Endothelial cell of umbilical vein (primary cell): ENCODE data around the gene CLDN22.

ENCODE experiments used
- CTCF ChIP-seq, 2 donors: IDR thresholded peaks; 1 replicate in 1 of 2; 2 replicates in 1 of 2; pipeline ENCODE4 v1.5.1; 2011; ENCODE audit warnings: low read length in 2 of 2, mild to moderate bottlenecking in 2 of 2, moderate library complexity in 2 of 2, control low read depth in 1 of 2, inconsistent platforms in 1 of 2, low read depth in 1 of 2; ENCODE audit not compliant: insufficient read depth in 1 of 2; ENCODE audit errors: extremely low read depth in 1 of 2
- EZH2 ChIP-seq: IDR thresholded peaks from 2 replicates; pipeline ENCODE4 v1.6.1; 2012; ENCODE audit warnings: borderline replicate concordance, low read depth, mild to moderate bottlenecking, moderate library complexity, low read length, inconsistent platforms; ENCODE audit not compliant: severe bottlenecking

- TF ChIP-seq CTCF (IDR thresholded peaks at IDR 0.05; ENCODE audit: extremely low read depth in 1 of 2, insufficient read depth in 1 of 2, low read depth in 1 of 2, low read length in 2 of 2): no peak
- TF ChIP-seq EZH2: no peak
Observed at GRCh38 chr4:183299464-183299863, 20.6 kb downstream of the CLDN22 start.
